ENCODE measurements around the gene PCDH9. TPM values are rescaled to one million over a fixed set of nuclear protein-coding genes. Genes with fewer than 3 reads are reported as not detected.

PCDH9 gene
- total RNA-seq, 6 donors from 2014 or later, result 3.1 to 19.4 (median 7.8) TPM

- no peaks in the 10 kb centered on the region for H3K27me3 ChIP-seq
- no peak overlapping the region for H3K4me3 ChIP-seq
- H3K4me1 ChIP-seq, result no peaks in the 10 kb centered on the region
- 75% methylated on average over 6 of the region's 6 CpGs for WGBS, 2 donors
- ATAC-seq (ENCODE audit: low FRiP score in 2 of 2) (no peak), DNase-seq (no peak)
- H3K9me3 ChIP-seq, result no peaks in the 10 kb centered on the region
- H3K27ac ChIP-seq, result no peak overlapping the region
- no peaks in the 10 kb centered on the region for H3K36me3 ChIP-seq
- TF ChIP-seq CTCF (IDR thresholded peaks at IDR 0.05) (no peak), EP300 (IDR thresholded peaks at IDR 0.05) (no peak), POLR2A (IDR thresholded peaks at IDR 0.05) (no peak), POLR2AphosphoS5 (IDR thresholded peaks at IDR 0.05) (no peak)
Measured at GRCh38 chr13:66503890-66504289, 726.2 kb downstream of the PCDH9 start.

- no peak for ATAC-seq (ENCODE audit: low FRiP score in 2 of 2)
- no peaks in the 10 kb centered on the region for H3K9me3 ChIP-seq
- no peak for TF ChIP-seq EP300 (IDR thresholded peaks at IDR 0.05)
- TF ChIP-seq POLR2AphosphoS5 (IDR thresholded peaks at IDR 0.05), result no peak
- no peak for TF ChIP-seq CTCF (IDR thresholded peaks at IDR 0.05)
- no peak for TF ChIP-seq POLR2A (IDR thresholded peaks at IDR 0.05)
Measured at GRCh38 chr13:66501181-66501580, 729.0 kb downstream of the PCDH9 start.

GRCh38 chr13:66492479-66492878 lies 737.7 kb downstream of the PCDH9 start:
- WGBS, 2 donors, result 75 to 91% methylated on average over 1 of the region's 1 CpG
- Histone ChIP-seq H3K4me1 (no peaks in the 10 kb centered on the region), H3K4me3 (no peak overlapping the region), H3K27ac (no peak overlapping the region), H3K9me3 (no peaks in the 10 kb centered on the region), H3K36me3 (no peaks in the 10 kb centered on the region), H3K27me3 (no peaks in the 10 kb centered on the region)
- TF ChIP-seq CTCF (IDR thresholded peaks at IDR 0.05) (no peak), POLR2A (IDR thresholded peaks at IDR 0.05) (no peak), EP300 (IDR thresholded peaks at IDR 0.05) (no peak), POLR2AphosphoS5 (IDR thresholded peaks at IDR 0.05) (no peak)
- ATAC-seq (ENCODE audit: low FRiP score in 2 of 2) (no peak), DNase-seq (no peak)

More at GRCh38 chr13:66501181-66501580, 729.0 kb downstream of the PCDH9 start:
- H3K4me1 ChIP-seq, result no peaks in the 10 kb centered on the region
- H3K4me3 ChIP-seq, result no peak overlapping the region
- no peaks in the 10 kb centered on the region for H3K27me3 ChIP-seq
- H3K36me3 ChIP-seq, result no peaks in the 10 kb centered on the region
- no peak for DNase-seq
- H3K27ac ChIP-seq, result no peak overlapping the region

GRCh38 chr13:66491251-66491650 lies 738.9 kb downstream of the PCDH9 start:
- TF ChIP-seq CTCF (IDR thresholded peaks at IDR 0.05) (no peak), POLR2AphosphoS5 (IDR thresholded peaks at IDR 0.05) (no peak), POLR2A (IDR thresholded peaks at IDR 0.05) (no peak)
- no peak for DNase-seq
- no peak for ATAC-seq (ENCODE audit: low FRiP score in 2 of 2)
- H3K27me3 ChIP-seq, result no peaks in the 10 kb centered on the region
- no peaks in the 10 kb centered on the region for H3K4me1 ChIP-seq
- 47 to 75% methylated on average over 6 of the region's 6 CpGs for WGBS, 2 donors
- no peak overlapping the region for H3K4me3 ChIP-seq
- H3K36me3 ChIP-seq, result no peaks in the 10 kb centered on the region
- H3K9me3 ChIP-seq, result no peaks in the 10 kb centered on the region
- no peak overlapping the region for H3K27ac ChIP-seq

GRCh38 chr13:66489586-66489985 lies 740.5 kb downstream of the PCDH9 start:
- ATAC-seq (ENCODE audit: low FRiP score in 2 of 2), result no peak
- WGBS, 2 donors, result 83 to 90% methylated on average over 2 of the region's 2 CpGs
- Histone ChIP-seq H3K4me1 (no peaks in the 10 kb centered on the region), H3K27ac (no peak overlapping the region), H3K36me3 (no peaks in the 10 kb centered on the region), H3K27me3 (no peaks in the 10 kb centered on the region), H3K4me3 (no peak overlapping the region), H3K9me3 (no peaks in the 10 kb centered on the region)
- DNase-seq, result no peak
- TF ChIP-seq CTCF (IDR thresholded peaks at IDR 0.05), result no peak
- TF ChIP-seq POLR2A (IDR thresholded peaks at IDR 0.05), result no peak
- TF ChIP-seq EP300 (IDR thresholded peaks at IDR 0.05), result no peak
- no peak for TF ChIP-seq POLR2AphosphoS5 (IDR thresholded peaks at IDR 0.05)

Data from upper lobe of left lung (tissue), 6 donors.